HL-60 (cell line): ENCODE data around the gene RUBCN.

Source experiments
- DNase-seq, 2 experiments: peaks; one replicate each; pipeline ENCODE4 v3.0.0-alpha.2; 2010 to 2020; ENCODE audit warnings: low read depth in 1 of 2, low spot score in 1 of 2
- H3K27ac ChIP-seq: fragments of 250-450 bp; sonication (Bioruptor Pico); replicated peaks from 2 replicates; pipeline ENCODE4 v1.5.1; 2020; ENCODE audit warnings: mild to moderate bottlenecking, moderate library complexity
- H3K27me3 ChIP-seq: fragments of 250-450 bp; sonication (Bioruptor Pico); 2 replicates; pipeline ENCODE4 v1.5.1; 2021; ENCODE audit warnings: mild to moderate bottlenecking, moderate library complexity; ENCODE audit not compliant: insufficient read depth, poor library complexity, severe bottlenecking
- H3K4me3 ChIP-seq: replicated peaks from 2 replicates; pipeline ENCODE4 v1.5.1; 2011; ENCODE audit warnings: mild to moderate bottlenecking, control low read depth, low read length; ENCODE audit not compliant: insufficient read depth
- GABPA ChIP-seq: IDR thresholded peaks from 2 replicates; pipeline ENCODE4 v1.6.1; 2012; ENCODE audit warnings: low read depth
- POLR2AphosphoS5 ChIP-seq: IDR thresholded peaks from 2 replicates; pipeline ENCODE4 v1.6.1; 2012; ENCODE audit warnings: low read depth
- SPI1 ChIP-seq: IDR thresholded peaks from 2 replicates; pipeline ENCODE4 v1.6.1; 2012; ENCODE audit warnings: low read depth, mild to moderate bottlenecking, borderline replicate concordance
- TF ChIP-seq, protein P1 (sequence below): IDR thresholded peaks from 2 replicates; pipeline ENCODE4 v1.6.1; 2012; ENCODE audit warnings: low read depth; ENCODE audit not compliant: insufficient replicate concordance
- TF ChIP-seq, protein P2 (sequence below): IDR thresholded peaks from one replicate; pipeline ENCODE4 v1.5.1; 2011; ENCODE audit warnings: low read length, control low read depth, inconsistent platforms; ENCODE audit not compliant: insufficient read depth

Gene RUBCN

DNA sequence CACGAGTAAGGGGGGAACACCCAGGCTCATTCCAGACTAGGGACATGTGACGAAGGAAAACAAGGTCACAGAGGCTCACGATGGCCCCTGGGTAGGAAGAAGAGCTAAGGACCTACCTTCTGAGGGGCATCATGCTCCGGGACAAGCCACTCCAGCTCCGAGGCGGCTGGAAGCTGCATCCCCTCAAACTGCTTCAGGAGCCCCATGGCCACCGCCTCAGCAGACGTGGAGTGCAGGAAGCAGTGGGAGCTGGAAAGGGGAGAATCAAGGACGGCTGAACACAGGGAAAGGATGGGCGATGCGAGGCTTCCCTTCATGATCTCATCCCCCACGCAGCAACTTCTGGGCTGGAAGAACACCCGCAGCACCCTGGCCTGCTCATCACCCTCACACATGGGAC, 53.5 kb downstream of the RUBCN start:
- Histone ChIP-seq H3K4me3 (no peak overlapping the region), H3K27ac (no peak overlapping the region), H3K27me3 (no peaks in the 10 kb centered on the region)
- no peak for DNase-seq
- no peak for TF ChIP-seq POLR2AphosphoS5
- TF ChIP-seq, protein P1, sequence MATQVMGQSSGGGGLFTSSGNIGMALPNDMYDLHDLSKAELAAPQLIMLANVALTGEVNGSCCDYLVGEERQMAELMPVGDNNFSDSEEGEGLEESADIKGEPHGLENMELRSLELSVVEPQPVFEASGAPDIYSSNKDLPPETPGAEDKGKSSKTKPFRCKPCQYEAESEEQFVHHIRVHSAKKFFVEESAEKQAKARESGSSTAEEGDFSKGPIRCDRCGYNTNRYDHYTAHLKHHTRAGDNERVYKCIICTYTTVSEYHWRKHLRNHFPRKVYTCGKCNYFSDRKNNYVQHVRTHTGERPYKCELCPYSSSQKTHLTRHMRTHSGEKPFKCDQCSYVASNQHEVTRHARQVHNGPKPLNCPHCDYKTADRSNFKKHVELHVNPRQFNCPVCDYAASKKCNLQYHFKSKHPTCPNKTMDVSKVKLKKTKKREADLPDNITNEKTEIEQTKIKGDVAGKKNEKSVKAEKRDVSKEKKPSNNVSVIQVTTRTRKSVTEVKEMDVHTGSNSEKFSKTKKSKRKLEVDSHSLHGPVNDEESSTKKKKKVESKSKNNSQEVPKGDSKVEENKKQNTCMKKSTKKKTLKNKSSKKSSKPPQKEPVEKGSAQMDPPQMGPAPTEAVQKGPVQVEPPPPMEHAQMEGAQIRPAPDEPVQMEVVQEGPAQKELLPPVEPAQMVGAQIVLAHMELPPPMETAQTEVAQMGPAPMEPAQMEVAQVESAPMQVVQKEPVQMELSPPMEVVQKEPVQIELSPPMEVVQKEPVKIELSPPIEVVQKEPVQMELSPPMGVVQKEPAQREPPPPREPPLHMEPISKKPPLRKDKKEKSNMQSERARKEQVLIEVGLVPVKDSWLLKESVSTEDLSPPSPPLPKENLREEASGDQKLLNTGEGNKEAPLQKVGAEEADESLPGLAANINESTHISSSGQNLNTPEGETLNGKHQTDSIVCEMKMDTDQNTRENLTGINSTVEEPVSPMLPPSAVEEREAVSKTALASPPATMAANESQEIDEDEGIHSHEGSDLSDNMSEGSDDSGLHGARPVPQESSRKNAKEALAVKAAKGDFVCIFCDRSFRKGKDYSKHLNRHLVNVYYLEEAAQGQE = no peak
- TF ChIP-seq, protein P2, sequence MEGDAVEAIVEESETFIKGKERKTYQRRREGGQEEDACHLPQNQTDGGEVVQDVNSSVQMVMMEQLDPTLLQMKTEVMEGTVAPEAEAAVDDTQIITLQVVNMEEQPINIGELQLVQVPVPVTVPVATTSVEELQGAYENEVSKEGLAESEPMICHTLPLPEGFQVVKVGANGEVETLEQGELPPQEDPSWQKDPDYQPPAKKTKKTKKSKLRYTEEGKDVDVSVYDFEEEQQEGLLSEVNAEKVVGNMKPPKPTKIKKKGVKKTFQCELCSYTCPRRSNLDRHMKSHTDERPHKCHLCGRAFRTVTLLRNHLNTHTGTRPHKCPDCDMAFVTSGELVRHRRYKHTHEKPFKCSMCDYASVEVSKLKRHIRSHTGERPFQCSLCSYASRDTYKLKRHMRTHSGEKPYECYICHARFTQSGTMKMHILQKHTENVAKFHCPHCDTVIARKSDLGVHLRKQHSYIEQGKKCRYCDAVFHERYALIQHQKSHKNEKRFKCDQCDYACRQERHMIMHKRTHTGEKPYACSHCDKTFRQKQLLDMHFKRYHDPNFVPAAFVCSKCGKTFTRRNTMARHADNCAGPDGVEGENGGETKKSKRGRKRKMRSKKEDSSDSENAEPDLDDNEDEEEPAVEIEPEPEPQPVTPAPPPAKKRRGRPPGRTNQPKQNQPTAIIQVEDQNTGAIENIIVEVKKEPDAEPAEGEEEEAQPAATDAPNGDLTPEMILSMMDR = no peak
- no peak for TF ChIP-seq SPI1
- TF ChIP-seq GABPA = no peak

DNA sequence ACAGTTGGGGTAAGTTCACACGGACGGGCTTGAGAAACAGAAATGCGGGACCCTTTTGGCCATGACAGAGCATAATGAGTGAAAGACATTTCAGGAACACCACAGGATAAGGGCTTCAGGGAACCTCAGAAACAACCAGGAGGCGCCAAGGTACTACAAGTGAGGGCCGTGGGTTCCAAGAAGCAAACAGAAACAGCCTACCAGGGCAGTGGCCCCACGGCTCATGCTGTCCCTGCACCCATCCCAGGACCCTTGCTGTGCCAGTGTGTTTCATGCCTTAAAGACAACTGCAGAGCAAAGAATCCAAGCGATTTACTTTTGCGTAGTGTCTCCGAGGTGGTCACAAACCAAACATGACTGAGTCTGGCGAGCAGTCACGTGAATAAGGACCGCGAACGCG, 54.0 kb downstream of the RUBCN start:
- DNase-seq = no peak
- no peaks in the 10 kb centered on the region for H3K27me3 ChIP-seq
- no peak overlapping the region for H3K27ac ChIP-seq
- TF ChIP-seq GABPA (no peak), POLR2AphosphoS5 (no peak), SPI1 (no peak)
- TF ChIP-seq, protein P1 = no peak
- TF ChIP-seq, protein P2 = no peak
- no peak overlapping the region for H3K4me3 ChIP-seq

DNA sequence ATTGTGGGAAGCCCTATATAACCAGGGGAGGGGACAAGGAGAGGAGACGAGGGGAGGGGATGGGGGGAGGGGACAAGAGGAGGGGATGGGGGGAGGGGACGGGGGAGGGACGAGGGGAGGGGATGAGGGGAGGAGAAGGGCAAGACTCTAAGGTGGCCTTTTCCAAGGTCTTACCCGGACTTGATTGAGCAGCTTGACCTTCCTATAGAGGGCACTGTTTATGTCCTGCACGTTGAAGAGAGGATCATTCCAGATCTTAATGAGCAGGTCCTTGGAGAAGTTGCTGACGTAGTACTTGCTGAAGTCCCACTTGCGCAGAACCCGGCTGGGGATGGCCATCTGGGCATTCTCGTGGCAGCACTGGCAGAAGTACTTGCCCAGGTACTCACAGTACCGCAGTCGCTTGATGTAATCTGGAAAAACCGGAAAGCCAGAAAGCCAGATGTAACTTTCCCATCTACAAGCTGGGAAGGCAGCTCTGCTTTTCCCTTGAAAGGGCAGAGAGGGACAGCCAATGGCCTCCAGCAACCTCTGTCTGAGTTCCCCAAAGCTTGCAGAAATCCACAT, 55.7 kb downstream of the RUBCN start:
- DNase-seq = no peak
- no peak overlapping the region for H3K27ac ChIP-seq
- H3K4me3 ChIP-seq = no peak overlapping the region
- TF ChIP-seq, protein P1 = no peak
- TF ChIP-seq SPI1 (no peak), POLR2AphosphoS5 (no peak), GABPA (no peak)
- TF ChIP-seq, protein P2 = no peak
- H3K27me3 ChIP-seq = no peaks in the 10 kb centered on the region
